Measurements from ENCODE around the gene HSD3B7.

HSD3B7 gene

DNA sequence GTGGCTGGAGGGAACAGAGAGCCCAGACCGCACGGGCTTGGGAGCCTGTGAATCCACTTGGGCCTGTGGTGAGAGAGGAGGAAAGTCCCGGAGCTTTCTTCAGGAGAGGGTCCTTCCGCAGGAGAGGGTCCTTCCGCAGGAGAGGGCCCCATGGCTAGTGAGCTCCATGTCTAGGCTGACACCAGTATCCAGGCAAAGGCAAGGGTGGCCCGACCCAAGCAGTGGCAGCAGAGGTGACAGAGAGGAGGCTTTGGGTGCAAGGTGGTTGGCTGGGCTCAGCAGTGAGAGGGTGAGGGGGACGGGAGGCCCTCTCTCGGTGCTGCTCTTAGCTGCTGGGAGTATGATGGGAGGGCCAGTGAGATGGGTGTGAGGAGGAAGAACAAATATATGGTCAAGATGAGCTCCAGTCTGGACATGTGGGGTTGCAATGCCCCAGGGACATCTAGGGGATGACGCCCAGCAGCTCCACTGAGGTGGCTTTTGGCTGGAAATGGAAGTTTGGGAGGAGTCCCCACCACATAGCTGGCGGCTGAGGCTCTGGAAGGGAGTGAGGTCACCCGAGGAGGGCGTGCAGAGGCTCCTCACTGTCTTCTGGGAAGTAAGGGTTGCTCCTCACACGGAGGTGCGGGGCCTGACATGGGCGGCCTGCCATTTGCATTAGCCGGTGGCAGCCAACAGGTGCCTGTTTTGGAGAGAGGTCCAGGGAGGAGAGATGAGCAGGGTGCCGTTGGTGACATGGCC, 2.3 kb upstream of the HSD3B7 start:
- no peak for DNase-seq (ENCODE audit: low read depth)

DNA sequence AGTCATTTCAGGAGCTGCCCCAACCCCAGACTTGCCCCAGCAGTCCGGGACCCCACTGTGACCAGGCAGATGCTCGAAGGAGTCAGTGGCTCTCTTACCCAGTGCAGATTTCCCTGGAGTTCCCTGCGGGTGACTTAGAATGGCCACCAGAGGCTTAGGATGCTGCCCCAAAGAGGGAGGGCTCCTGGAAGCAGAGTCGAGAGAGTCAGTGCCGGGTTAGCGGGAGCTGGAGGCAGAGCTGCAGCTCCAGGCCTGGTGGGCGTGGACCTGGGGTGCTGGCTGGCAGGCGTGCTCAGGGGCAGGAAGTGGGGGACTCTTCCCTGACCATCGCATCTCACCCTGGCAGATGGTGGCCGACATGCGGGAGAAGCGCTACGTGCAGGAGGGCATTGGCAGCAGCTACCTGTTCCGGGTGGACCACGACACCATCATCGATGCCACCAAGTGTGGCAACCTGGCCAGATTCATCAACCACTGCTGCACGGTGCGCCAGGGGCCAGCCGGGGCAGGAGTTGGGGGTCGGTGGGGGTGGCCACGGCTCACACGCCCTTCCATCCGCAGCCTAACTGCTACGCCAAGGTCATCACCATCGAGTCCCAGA, 1.6 kb upstream of the HSD3B7 start:
- DNase-seq (ENCODE audit: low read depth), result no peak

DNA sequence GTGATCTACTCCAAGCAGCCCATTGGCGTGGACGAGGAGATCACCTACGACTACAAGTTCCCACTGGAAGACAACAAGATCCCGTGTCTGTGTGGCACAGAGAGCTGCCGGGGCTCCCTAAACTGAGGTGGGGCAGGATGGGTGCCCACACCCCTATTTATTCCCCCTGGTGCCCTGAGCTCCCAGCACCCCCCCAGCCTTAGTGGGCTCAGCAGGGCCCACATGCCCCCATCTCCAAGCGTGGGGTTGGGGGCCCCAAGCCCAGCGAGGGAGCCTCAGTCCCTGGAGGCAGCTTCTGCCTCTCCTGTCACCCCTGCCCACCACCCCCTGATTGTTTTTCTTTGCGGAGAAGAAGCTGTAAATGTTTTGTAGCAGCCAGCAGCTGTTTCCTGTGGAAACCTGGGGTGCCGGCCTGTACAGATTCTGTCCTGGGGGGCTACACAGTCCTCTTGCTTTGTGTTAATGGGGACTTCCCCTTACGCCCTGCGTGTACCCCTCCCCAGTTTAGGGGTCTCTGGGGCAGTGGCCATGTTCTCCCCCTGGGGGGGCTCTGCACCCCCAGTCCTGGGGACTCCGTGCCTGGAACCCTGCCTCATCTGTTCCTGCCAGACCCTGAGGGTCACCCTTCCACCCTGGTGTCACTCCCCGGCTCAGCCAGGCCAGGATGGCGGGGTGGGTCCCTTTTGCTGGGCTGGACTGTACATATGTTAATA, 953 bp upstream of the HSD3B7 start:
- no peak for DNase-seq (ENCODE audit: low read depth)

DNA sequence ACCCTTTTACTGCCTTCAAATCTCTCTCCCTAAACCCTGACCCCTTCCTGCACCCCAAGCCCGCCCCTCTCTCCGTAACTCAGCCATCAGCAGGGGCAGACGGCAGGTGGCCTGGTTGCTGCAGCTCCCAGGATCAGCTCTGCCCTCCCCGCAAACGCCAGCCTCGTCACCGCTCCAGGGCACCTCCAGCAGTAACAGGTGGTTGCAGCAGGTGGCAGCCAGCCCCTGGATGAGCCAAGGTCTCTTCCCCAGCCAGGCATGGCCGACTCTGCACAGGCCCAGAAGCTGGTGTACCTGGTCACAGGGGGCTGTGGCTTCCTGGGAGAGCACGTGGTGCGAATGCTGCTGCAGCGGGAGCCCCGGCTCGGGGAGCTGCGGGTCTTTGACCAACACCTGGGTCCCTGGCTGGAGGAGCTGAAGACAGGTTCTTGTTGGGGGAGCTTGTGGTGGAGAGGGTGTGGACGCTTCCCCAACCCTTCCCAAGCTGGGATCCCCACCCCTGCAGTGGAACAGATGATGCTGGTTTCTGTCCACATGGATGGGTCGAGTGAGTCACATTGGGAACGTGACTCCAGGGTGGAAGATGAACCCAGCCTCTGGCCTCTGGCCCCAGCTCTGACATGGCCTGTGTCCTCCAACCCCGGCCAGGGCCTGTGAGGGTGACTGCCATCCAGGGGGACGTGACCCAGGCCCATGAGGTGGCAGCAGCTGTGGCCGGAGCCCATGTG, 558 bp downstream of the HSD3B7 start:
- no peak for DNase-seq (ENCODE audit: low read depth)

DNA sequence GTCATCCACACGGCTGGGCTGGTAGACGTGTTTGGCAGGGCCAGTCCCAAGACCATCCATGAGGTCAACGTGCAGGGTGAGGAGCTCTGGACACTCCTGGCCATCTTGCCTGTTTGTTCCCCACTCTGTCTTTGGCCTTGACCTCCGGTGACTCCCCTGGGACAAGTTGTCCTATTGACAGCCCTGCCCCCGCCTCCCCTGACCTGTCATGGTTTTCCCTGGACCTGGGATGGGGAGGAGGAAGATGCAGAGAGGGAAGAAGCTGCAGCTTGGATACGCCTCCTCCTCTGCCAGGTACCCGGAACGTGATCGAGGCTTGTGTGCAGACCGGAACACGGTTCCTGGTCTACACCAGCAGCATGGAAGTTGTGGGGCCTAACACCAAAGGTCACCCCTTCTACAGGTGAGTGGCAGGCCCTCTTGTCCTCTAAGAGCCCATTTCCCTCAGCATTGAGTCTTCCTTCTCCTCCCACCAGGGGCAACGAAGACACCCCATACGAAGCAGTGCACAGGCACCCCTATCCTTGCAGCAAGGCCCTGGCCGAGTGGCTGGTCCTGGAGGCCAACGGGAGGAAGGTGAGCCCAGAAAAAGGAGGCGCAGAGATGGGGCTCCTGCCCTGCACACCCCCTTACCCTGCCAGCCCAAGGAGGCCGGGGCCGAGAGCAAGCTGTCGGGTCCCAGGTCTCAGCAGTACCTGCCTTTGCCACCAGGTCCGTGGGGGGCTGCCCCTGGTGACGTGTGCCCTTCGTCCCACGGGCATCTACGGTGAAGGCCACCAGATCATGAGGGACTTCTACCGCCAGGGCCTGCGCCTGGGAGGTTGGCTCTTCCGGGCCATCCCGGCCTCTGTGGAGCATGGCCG, 1.4 kb downstream of the HSD3B7 start:
- DNase-seq (ENCODE audit: low read depth), result no peak

DNA sequence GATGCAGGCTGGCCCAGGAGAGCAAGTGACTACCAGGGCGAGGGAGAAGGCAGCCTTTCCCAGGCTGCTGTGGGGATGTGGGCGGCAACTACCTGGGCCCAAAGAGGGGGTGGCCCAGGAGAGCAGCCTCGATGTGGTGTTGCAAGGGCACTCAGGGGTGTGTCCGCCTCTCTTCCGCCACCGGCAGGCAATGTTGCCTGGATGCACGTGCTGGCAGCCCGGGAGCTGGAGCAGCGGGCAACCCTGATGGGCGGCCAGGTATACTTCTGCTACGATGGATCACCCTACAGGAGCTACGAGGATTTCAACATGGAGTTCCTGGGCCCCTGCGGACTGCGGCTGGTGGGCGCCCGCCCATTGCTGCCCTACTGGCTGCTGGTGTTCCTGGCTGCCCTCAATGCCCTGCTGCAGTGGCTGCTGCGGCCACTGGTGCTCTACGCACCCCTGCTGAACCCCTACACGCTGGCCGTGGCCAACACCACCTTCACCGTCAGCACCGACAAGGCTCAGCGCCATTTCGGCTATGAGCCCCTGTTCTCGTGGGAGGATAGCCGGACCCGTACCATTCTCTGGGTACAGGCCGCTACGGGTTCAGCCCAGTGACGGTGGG, 2.7 kb downstream of the HSD3B7 start:
- no peak for DNase-seq (ENCODE audit: low read depth)

DNA sequence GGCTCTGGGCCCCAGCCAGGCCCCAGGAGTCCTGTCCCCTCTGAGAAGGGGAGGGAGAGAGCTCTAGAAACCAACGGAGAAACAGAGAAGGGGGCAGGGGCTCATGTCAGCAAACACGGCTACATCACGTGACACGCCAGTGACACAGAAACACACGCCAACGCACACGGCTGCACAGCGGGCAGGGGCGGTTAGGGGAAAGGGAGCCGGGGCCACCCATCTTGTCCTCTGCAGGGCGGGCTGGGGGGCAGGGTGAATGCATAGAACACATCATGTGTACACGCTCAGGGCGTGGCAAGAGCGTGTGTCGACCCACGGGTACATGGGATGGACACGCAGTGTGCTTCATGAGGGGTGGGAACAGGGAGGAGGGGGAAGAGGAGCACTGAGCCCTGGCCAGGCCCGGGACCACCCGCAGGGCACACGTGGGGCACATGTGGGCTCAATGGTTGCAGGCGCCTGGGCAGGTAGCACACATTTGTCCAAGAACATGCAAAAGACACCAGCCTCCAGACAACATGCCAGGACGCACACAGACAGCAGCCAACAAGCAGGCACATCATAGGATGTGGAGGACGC, 4.6 kb downstream of the HSD3B7 start:
- no peak for DNase-seq (ENCODE audit: low read depth)

DNA sequence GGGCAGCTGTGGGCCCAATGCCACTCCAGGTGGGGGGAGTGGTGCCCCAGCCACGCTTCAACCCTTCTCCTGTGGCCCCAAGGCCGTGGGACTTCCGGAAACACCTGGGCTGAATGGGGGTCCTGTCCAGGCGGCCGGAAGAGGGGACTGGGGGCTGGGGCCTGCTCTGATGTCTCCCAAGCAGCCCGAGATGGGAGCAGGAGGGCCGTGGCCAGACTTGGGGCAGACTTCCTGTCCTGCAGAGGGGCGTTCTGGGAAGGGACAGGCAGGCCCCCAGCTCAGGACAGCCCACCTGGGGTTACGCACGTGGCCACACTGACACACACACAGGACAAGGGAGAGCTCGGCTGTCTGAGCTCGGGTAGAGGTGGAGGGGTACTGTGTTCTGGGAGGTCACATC, 5.1 kb downstream of the HSD3B7 start:
- no peak for DNase-seq (ENCODE audit: low read depth)

DNA sequence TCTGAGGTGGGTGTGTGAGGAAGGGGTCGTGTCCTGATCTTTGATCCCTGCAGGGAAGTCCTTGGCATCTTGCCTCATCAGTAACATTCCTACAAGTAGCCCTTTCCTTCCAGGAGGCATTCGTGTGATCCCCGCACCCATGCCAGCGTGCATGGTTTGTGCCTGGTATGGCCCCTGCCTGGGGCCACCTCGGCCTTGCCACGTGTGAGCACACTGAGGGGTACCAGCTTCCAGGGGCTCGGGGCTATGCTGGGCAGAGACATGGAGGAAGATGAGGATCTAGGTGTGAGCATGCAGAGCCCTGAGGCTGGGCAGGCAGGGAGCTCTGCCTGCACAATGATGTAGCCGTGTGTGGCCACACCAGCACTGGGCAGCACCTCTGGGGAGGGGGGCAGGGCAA, 6.0 kb downstream of the HSD3B7 start:
- DNase-seq (ENCODE audit: low read depth), result no peak

DNA sequence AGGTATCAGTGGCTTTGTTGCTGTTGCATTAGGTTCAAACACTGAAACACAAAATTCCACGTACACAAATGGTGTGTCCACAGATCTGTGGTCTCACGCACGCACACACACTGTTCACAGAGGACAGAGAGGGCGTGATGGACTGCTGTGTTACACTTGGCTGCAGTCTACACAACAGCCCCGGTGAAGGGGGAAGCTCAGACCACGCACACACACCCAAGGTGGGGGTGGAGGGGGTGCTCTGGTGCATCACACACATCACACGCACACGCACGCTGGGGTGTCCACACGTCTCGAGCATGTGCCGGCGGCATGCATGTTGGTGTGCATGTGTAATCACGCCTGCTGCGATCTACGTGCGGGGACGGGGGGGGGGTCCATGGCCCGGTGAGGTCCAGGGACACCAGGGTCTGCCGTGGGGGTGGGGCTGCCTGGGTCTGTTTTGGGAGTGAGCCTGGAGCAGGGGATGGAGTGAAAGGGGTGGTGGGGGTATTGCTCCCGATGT, 7.3 kb downstream of the HSD3B7 start:
- DNase-seq (ENCODE audit: low read depth), result no peak

DNA sequence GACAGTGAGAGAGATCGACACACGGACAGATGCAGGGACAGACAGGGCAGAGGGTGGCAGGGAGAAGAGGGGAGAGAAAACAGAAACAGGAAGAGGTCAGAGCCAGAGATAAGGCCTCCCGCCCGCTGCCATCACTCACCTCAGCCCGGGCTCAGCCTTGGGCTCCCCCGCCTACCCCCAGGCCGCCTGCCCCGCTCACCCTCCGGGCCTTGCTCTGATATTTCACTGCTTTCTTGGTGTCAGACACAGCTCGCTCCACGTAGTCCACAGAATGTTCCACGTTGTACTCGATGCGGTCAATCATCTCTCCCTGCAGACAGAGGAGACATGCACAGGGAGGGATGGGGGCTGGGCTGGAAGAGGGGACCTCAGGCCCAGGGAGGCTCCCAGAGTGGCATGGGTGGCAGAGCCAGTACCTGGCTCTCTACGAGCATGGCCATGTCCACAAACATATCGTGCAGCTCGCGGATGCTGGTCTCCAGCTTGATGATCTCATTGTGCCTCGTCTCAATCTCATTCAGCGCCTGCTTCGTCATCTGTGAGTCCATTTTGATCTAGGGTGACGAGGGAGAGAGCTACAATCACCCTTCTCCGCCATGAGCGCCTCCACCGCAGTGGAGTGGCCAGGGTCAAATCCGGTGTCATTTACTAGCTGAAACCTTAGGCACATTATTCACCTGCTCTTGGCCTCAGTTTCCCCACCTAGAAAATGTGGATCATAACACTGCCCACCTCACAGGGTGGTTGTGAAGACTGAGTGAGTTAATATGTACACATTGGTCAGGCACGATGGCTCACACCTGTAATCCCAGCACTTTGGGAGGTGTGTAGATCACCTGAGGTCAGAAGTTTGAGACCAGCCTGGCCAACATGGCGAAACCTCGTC, 8.2 kb downstream of the HSD3B7 start:
- DNase-seq (ENCODE audit: low read depth), result no peak

DNA sequence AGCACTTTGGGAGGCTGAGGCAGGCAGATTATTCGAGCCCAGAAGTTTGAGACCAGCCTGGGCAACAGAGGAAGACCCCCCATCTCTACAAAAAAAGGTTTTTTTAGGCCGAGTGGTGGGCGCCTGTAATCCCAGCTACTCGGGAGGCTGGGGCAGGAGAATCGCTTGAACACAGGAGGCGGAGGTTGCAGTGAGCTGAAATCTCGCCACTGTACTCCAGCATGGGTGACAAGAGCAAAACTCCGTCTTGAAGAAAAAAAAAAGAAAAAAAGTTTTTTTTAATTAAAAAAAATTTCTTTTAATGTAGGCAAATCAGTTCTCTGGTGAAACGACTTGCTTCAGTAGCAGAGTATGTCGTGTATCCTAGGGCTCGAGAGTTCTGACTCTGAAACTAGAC, 10.9 kb downstream of the HSD3B7 start:
- no peak for DNase-seq (ENCODE audit: low read depth)

DNA sequence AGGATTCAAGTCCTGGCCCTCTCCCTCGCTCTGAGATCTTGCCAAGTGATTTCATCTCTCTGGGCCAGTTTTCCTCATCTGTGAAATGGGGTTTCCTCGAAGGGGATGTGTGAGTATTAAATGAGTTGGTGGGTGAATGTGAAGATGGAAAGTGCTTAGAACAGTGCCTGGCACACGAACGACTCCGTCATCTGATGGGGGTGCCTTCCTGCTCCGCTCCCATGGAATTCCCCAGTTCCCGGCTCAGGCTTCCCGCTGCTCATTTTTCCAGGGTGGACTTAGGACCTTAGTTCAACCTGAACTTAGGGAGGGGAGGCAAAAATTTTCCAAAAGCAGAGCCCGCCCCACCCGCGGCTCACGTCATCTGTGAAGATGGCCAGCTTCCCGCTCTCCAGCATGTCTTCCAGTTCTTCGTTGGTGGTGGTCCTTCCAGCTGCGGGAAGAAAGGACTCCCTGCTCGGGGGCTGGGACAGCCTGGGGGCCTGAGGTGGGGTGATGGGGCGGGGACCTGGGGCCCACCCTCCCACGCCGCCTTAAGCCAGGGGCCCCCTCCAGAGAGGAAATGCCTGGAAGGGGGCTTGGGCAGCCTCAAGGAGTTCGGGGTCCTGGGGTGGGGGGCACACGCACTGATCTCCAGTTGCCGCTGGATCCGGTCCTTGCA, 11.4 kb downstream of the HSD3B7 start:
- no peak for DNase-seq (ENCODE audit: low read depth)

DNA sequence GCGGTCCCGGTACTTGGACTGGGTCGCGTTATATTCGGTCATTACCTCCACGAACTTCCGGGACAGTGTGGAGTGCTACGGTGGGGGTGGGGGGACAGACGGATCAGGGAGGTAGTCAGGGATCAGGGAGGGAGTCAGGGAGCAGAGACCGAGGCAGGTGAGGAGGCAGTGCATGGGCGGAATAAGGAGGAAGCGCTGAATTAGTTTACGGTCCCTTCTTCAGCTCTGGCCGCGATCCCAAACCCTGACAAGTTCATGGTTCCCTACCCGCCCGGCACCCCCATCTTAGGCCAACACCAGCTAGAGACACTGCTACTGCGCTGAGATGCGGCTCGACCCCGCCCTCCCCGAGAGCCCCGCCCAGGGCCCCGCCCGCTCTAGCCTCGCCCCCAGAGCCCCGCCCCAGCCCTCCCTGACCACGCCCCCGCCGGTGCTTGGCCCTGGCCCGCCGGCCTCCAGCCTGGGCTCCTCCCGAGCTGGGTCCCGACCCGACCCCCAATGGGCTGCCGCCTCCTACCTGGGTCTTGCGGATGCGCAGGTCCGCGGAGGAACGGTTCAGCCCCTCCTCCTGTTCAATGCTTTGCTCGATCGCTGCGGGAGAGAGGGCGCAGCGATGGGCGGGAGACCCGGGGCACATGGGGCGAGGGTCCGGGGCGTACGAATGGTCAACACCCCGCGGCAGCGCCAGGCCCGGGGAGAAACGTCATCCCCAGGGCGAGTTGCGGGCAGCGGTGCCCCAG, 12.1 kb downstream of the HSD3B7 start:
- peak; percentile 68 for DNase-seq (ENCODE audit: low read depth)

DNA sequence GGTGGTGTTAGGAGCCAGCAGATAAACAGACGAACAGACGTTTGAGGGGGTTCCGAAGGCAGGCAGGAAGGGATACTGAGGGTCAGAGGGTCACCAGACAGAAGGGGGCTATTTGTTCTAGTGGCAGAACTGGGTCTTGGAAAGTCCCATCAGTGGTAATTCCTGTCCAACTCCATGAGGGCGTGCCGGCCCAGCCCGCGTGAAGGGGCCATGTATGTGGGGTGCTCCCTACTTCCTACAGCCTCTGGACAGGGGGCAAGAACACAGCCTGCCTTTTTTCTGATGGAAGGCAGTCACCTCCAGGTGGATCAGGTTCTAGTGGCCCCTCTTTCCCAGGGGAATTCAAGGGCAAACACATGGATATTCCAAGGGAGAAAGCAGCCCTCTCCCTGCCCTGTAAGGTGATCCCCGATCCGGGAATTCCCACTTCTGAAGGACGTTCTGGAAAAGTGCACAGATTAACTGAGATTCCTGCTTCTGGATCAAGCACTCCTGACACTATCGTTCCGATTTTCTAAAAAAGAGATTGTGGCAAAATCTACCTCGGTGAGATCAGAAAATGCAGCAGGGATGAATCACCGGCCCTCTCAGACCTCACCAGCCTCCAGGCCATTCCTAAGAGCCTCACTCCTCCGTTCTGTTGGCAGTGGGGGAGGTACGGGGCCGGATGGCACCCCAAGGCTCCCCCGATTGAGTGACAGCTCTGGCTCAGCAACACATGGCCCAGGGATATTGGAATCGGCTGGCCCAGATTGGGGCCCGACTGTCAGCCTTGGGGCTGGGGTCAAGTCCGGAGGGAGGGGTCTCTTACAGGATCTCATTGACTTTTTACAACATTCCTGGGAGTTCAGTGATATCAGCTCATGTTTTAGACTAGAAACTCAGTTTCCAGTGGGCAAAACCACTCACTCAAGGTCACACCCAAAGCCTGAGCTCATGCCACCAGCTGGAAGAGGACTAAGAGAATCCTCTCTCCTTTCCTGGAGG, 13.0 kb downstream of the HSD3B7 start:
- no peak for DNase-seq (ENCODE audit: low read depth)

DNA sequence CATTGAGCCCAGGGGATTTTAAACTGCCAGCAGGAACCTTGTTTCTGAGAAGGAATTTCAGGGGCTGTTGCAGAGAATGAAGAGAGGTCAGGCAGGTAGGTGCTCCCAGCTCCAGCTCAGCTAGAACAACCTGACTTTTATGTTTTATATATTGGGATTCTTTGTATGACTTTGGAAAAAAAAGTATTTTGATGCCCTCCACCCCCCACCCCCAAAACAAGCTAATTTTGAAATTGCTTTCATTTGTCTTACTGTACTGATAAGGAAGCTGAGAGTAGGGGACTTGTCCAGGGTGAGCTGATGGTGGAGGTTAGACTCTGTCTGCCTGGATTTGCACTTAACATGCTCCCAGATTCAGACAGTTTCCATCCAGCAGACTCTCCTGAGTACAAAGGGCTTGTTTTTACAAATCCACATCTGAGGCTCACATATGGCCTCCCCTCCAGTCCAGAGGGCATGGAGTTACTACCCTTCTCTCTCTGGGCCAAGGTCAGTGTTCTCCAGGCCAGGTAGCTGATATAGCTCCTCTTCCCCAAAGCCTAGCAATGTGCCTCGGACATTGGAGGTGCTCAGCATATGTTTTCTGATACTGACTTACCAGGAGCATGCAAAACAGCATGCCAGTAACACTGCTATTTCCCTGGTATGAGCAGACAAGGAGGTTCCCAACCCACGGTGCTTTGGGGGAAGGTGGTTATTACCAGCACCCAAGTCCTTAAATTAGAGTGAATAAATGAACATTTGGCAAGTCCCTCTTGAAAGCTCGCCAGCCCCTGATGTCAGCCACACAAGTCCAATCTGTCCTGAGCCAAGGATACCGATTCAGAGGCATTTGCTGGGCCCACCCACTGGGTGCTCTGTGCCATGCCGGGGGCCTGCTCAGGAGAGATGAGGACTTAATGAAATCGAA, 14.1 kb downstream of the HSD3B7 start:
- DNase-seq (ENCODE audit: low read depth), result no peak
